ENCODE results near the gene POU2AF2.
"Not testable (repeated sequence)": the region's sequence is repeated elsewhere in the genome, so short reads cannot be mapped to it uniquely, and the experiment has no call there.

The POU2AF2 gene

DNA sequence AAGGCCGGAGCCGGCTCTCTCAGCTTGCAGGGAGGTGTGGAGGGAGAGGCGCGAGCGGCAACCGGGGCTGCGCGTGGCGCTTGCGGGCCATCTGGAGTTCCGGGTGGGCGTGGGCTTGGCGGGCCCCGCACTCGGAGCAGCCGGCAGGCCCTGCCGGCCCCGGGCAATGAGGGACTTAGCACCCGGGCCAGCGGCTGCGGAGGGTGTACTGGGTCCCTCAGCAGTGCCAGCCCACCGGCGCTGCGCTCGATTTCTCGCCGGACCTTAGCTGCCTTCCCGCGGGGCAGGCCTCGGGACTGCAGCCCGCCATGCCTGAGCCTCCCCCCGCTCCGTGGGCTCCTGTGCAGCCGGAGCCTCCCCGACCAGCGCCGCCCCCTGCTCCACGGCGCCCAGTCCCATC lies 23.6 kb upstream of the POU2AF2 start:
- H3K27me3 ChIP-seq (ENCODE audit: control insufficient read depth in 5 of 5, insufficient read depth in 4 of 5, low read length in 5 of 5); H3K4me3 ChIP-seq (ENCODE audit: low read depth in 1 of 5, low read length in 5 of 5); H3K36me3 ChIP-seq (ENCODE audit: control insufficient read depth in 5 of 5, insufficient read depth in 5 of 5, low read length in 5 of 5); H3K9ac ChIP-seq (ENCODE audit: low read length in 5 of 5); H3K27ac ChIP-seq (ENCODE audit: low read depth, low read length); H3K9me3 ChIP-seq (ENCODE audit: control insufficient read depth in 5 of 5, low read length in 5 of 5); H3K4me1 ChIP-seq (ENCODE audit: control insufficient read depth in 5 of 5, insufficient read depth in 5 of 5, low read length in 5 of 5): not testable (repeated sequence)

DNA sequence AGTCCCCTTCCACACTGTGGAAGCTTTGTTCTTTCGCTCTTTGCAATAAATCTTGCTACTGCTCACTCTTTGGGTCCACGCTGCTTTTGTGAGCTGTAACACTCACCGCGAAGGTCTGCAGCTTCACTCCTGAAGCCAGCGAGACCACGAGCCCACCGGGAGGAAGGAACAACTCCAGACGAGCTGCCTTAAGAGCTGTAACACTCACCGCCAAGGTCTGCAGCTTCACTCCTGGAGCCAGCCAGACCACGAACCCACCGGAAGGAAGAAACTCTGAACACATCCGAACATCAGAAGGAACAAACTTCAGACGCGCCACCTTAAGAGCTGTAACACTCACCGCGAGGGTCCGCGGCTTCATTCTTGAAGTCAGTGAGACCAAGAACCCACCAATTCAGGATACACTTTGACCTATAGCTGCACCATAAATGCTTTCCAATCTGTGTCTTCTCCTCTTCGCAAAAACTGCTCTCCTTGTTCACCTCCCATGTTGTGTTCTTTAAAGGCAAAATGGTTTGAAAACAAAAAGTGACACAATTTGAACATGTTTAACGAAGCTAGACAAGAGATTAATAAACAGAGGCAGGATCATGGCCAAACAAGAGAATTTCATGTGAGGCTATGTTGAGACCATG lies 22.6 kb upstream of the POU2AF2 start:
- H3K9ac ChIP-seq (ENCODE audit: low read length in 5 of 5); H3K36me3 ChIP-seq (ENCODE audit: control insufficient read depth in 5 of 5, insufficient read depth in 5 of 5, low read length in 5 of 5); H3K4me1 ChIP-seq (ENCODE audit: control insufficient read depth in 5 of 5, insufficient read depth in 5 of 5, low read length in 5 of 5); H3K9me3 ChIP-seq (ENCODE audit: control insufficient read depth in 5 of 5, low read length in 5 of 5); H3K4me3 ChIP-seq (ENCODE audit: low read depth in 1 of 5, low read length in 5 of 5); H3K27me3 ChIP-seq (ENCODE audit: control insufficient read depth in 5 of 5, insufficient read depth in 4 of 5, low read length in 5 of 5); H3K27ac ChIP-seq (ENCODE audit: low read depth, low read length): not testable (repeated sequence)

DNA sequence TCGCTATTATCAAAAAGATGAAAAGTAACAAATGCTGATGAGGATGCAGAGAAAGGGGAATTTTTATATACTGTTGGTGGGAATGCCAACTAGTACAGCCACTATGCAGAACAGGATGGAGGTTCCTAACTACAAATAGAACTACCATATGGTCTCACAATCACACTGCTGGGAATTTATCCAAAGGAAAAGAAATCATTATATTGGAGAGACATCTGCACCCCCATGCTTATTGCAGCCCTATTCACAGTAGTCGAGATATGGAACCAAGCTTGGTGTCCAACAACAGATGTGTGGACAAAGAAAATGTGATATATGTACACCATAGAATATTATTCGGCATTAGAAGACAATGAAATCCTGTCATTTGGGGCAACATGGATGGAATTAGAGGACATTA lies 19.6 kb upstream of the POU2AF2 start:
- Histone ChIP-seq H3K27me3 (ENCODE audit: control insufficient read depth in 5 of 5, insufficient read depth in 4 of 5, low read length in 5 of 5) (no peaks in the 10 kb centered on the region), H3K9me3 (ENCODE audit: control insufficient read depth in 5 of 5, low read length in 5 of 5) (peaks cover 0 to 3% (median 0%) of the 10 kb centered on the region in 5 donors), H3K4me1 (ENCODE audit: control insufficient read depth in 5 of 5, insufficient read depth in 5 of 5, low read length in 5 of 5) (peaks cover 0 to 9% (median 5%) of the 10 kb centered on the region in 5 donors), H3K9ac (ENCODE audit: low read length in 5 of 5) (no peak overlapping the region), H3K27ac (ENCODE audit: low read depth, low read length) (no peak overlapping the region), H3K4me3 (ENCODE audit: low read depth in 1 of 5, low read length in 5 of 5) (no peak overlapping the region), H3K36me3 (ENCODE audit: control insufficient read depth in 5 of 5, insufficient read depth in 5 of 5, low read length in 5 of 5) (no peaks in the 10 kb centered on the region)

DNA sequence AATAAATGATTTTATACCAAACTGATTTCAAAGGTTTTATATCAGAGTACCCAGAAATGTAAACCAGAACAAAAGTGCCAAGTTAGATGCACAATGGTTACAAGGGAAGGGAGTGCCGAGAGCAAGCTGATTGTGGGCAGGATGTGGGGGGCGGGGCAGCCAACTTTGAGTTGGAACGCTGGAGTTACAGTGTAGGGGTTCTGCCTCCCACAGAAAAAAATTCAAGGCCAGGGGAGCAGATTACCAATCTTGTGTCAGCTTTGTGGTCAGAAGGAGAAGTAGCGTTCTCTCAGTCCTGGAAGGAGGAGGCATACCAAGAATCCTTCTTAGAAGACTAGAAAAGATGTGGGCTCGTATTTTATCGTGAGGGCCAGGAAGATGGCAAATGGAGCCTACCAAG lies 15.9 kb upstream of the POU2AF2 start:
- Histone ChIP-seq H3K27me3 (ENCODE audit: control insufficient read depth in 5 of 5, insufficient read depth in 4 of 5, low read length in 5 of 5) (no peaks in the 10 kb centered on the region), H3K36me3 (ENCODE audit: control insufficient read depth in 5 of 5, insufficient read depth in 5 of 5, low read length in 5 of 5) (no peaks in the 10 kb centered on the region), H3K9ac (ENCODE audit: low read length in 5 of 5) (no peak overlapping the region), H3K27ac (ENCODE audit: low read depth, low read length) (no peak overlapping the region), H3K4me3 (ENCODE audit: low read depth in 1 of 5, low read length in 5 of 5) (no peak overlapping the region), H3K4me1 (ENCODE audit: control insufficient read depth in 5 of 5, insufficient read depth in 5 of 5, low read length in 5 of 5) (peaks cover 0 to 19% (median 13%) of the 10 kb centered on the region in 5 donors), H3K9me3 (ENCODE audit: control insufficient read depth in 5 of 5, low read length in 5 of 5) (peaks cover 0 to 3% (median 0%) of the 10 kb centered on the region in 5 donors)

DNA sequence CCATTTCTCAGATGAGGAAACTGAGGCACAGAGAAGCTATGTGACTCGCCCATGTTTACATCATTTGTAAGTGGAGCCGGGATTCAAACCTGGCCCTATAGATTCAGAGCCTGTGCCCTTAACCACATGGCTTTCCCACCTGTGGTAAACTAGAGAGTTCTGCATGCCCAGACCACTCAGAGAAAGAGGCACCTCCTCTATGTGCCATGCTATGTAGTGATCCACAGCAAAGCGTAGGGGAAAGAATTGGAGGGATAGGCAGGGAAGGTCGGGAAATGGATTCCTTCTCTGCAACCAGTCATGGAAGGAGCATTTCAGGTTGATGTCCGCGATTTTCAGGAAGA lies 15.4 kb upstream of the POU2AF2 start:
- Histone ChIP-seq H3K27me3 (ENCODE audit: control insufficient read depth in 5 of 5, insufficient read depth in 4 of 5, low read length in 5 of 5) (no peaks in the 10 kb centered on the region), H3K9me3 (ENCODE audit: control insufficient read depth in 5 of 5, low read length in 5 of 5) (peaks cover 0 to 2% (median 0%) of the 10 kb centered on the region in 5 donors), H3K27ac (ENCODE audit: low read depth, low read length) (peak overlapping the region; percentile 85), H3K9ac (ENCODE audit: low read length in 5 of 5) (peak overlapping the region in 2 of 5 donors; percentile 33 to 36), H3K4me3 (ENCODE audit: low read depth in 1 of 5, low read length in 5 of 5) (peak overlapping the region in 4 of 5 donors; percentile 55 to 82 (median 78)), H3K4me1 (ENCODE audit: control insufficient read depth in 5 of 5, insufficient read depth in 5 of 5, low read length in 5 of 5) (peaks cover 0 to 19% (median 13%) of the 10 kb centered on the region in 5 donors), H3K36me3 (ENCODE audit: control insufficient read depth in 5 of 5, insufficient read depth in 5 of 5, low read length in 5 of 5) (no peaks in the 10 kb centered on the region)

DNA sequence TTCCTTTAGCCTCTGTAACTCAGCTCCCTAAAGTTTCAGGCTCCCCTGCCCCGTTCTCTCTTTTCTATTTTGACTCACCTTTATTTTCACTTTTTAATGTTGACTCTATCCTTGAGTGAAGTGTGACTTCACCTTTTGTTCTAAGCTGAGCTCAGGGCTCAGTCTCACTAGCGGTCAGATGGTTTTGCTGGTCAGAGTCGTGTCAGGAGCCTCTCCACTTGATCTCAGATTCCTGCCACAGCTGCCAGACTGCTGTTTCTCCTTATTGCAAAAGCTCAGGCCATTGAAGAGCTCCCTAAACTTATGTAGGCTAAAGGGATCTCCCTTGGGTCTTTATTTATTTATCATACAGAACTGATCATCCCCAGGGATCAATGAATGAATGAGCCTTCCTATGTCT lies 13.7 kb upstream of the POU2AF2 start:
- H3K36me3 ChIP-seq (ENCODE audit: control insufficient read depth in 5 of 5, insufficient read depth in 5 of 5, low read length in 5 of 5), result no peaks in the 10 kb centered on the region
- H3K4me3 ChIP-seq (ENCODE audit: low read depth in 1 of 5, low read length in 5 of 5), result no peak overlapping the region
- H3K4me1 ChIP-seq (ENCODE audit: control insufficient read depth in 5 of 5, insufficient read depth in 5 of 5, low read length in 5 of 5), result peaks cover 0 to 19% (median 13%) of the 10 kb centered on the region in 5 donors
- peak overlapping the region; percentile 85 for H3K27ac ChIP-seq (ENCODE audit: low read depth, low read length)
- peak overlapping the region in 1 of 5 donors; percentile 15 for H3K9ac ChIP-seq (ENCODE audit: low read length in 5 of 5)
- H3K9me3 ChIP-seq (ENCODE audit: control insufficient read depth in 5 of 5, low read length in 5 of 5), result no peaks in the 10 kb centered on the region
- H3K27me3 ChIP-seq (ENCODE audit: control insufficient read depth in 5 of 5, insufficient read depth in 4 of 5, low read length in 5 of 5), result no peaks in the 10 kb centered on the region

DNA sequence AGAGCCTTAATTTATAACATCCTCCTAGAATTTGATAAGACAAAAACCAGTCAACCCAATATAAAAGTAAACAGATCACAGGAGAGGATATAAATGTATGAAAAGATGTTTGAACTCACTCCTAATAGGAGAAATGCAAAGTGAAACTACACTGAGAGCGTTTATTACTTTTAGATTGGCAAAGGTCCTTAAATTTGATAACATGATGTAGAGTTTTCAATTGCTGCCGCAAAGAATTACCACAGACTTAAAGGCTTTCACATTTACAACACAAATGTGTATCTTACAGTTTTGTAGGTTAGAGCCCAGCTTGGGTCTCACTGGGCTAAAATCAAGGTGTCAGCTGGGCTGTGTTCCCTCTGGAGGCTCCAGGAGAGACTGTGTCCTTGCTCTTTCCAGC lies 9.1 kb upstream of the POU2AF2 start:
- Histone ChIP-seq H3K4me1 (ENCODE audit: control insufficient read depth in 5 of 5, insufficient read depth in 5 of 5, low read length in 5 of 5) (peaks cover 0 to 9% (median 3%) of the 10 kb centered on the region in 5 donors), H3K36me3 (ENCODE audit: control insufficient read depth in 5 of 5, insufficient read depth in 5 of 5, low read length in 5 of 5) (no peaks in the 10 kb centered on the region), H3K27me3 (ENCODE audit: control insufficient read depth in 5 of 5, insufficient read depth in 4 of 5, low read length in 5 of 5) (peaks cover 0 to under 1% (median 0%) of the 10 kb centered on the region in 5 donors), H3K4me3 (ENCODE audit: low read depth in 1 of 5, low read length in 5 of 5) (peak overlapping the region in 2 of 5 donors; percentile 4 to 43), H3K9me3 (ENCODE audit: control insufficient read depth in 5 of 5, low read length in 5 of 5) (no peaks in the 10 kb centered on the region), H3K27ac (ENCODE audit: low read depth, low read length) (no peak overlapping the region), H3K9ac (ENCODE audit: low read length in 5 of 5) (peak overlapping the region in 1 of 5 donors; percentile 32)

DNA sequence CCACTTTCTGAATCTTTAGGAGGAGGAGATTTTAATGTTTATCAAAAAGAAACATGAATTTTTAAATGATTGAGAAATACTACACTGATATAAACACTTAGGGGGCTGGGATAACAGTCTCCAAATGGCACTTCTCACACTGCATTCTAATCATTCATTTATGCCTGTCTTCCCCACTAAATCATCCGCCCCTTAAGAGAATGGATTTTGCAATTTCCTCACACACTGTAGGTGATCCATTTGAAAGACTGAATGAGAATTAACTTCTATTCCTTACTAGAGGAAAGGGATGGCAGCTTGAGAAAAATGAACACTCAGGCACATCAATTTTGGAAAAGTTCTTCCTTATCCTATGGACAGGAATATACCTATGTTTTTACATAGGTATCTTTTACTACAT lies 7.6 kb upstream of the POU2AF2 start:
- H3K27ac ChIP-seq (ENCODE audit: low read depth, low read length), result no peak overlapping the region
- H3K36me3 ChIP-seq (ENCODE audit: control insufficient read depth in 5 of 5, insufficient read depth in 5 of 5, low read length in 5 of 5), result no peaks in the 10 kb centered on the region
- H3K9ac ChIP-seq (ENCODE audit: low read length in 5 of 5), result no peak overlapping the region
- H3K4me1 ChIP-seq (ENCODE audit: control insufficient read depth in 5 of 5, insufficient read depth in 5 of 5, low read length in 5 of 5), result no peaks in the 10 kb centered on the region
- H3K9me3 ChIP-seq (ENCODE audit: control insufficient read depth in 5 of 5, low read length in 5 of 5), result no peaks in the 10 kb centered on the region
- no peak overlapping the region for H3K4me3 ChIP-seq (ENCODE audit: low read depth in 1 of 5, low read length in 5 of 5)
- peaks cover 0 to 7% (median 0%) of the 10 kb centered on the region in 5 donors for H3K27me3 ChIP-seq (ENCODE audit: control insufficient read depth in 5 of 5, insufficient read depth in 4 of 5, low read length in 5 of 5)

DNA sequence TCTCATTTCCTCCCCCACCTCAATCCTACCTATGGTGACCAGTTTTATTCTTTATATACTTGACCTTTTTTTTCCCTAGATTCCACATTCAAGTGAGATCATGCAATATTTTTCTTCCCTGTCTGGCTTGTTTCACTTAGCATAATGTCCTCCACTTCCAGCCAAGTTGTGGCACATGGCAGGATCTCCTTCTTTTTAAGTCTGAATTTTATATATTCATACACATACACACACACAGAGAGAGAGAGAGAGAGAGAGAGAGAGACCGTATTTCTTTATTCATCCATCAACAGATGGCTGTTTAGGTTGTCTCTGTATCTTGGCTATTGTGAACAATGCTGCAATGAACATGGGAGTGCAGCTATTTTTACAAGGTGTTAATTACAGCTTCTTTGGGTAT lies 1.4 kb downstream of the POU2AF2 start:
- no peaks in the 10 kb centered on the region for H3K9me3 ChIP-seq (ENCODE audit: control insufficient read depth in 5 of 5, low read length in 5 of 5)
- H3K4me3 ChIP-seq (ENCODE audit: low read depth in 1 of 5, low read length in 5 of 5), result no peak overlapping the region
- H3K9ac ChIP-seq (ENCODE audit: low read length in 5 of 5), result no peak overlapping the region
- no peaks in the 10 kb centered on the region for H3K4me1 ChIP-seq (ENCODE audit: control insufficient read depth in 5 of 5, insufficient read depth in 5 of 5, low read length in 5 of 5)
- H3K27ac ChIP-seq (ENCODE audit: low read depth, low read length), result no peak overlapping the region
- peaks cover 0 to 3% (median under 1%) of the 10 kb centered on the region in 5 donors for H3K27me3 ChIP-seq (ENCODE audit: control insufficient read depth in 5 of 5, insufficient read depth in 4 of 5, low read length in 5 of 5)
- no peaks in the 10 kb centered on the region for H3K36me3 ChIP-seq (ENCODE audit: control insufficient read depth in 5 of 5, insufficient read depth in 5 of 5, low read length in 5 of 5)

DNA sequence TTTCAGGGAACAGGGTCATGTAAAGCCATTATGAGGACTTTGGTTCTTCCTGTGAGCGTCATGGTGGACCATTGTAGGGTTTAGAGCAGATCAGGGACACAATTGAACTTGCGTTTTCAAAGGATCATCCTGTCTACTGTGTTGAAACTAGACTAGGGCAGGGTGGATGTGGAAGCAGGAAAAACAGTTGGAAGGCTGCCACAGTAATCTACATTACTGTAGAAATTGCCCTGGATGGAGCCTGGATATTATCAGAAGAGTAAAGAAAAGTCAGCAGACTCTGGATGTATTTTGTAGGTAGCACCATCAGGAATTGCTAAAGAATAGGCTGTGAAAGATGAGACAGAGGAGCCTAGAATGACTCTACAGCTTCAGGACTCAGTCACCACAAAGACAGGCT lies 5.4 kb downstream of the POU2AF2 start:
- Histone ChIP-seq H3K4me3 (ENCODE audit: low read depth in 1 of 5, low read length in 5 of 5) (no peak overlapping the region), H3K36me3 (ENCODE audit: control insufficient read depth in 5 of 5, insufficient read depth in 5 of 5, low read length in 5 of 5) (no peaks in the 10 kb centered on the region), H3K27me3 (ENCODE audit: control insufficient read depth in 5 of 5, insufficient read depth in 4 of 5, low read length in 5 of 5) (peaks cover 0 to 3% (median 0%) of the 10 kb centered on the region in 5 donors), H3K9me3 (ENCODE audit: control insufficient read depth in 5 of 5, low read length in 5 of 5) (no peaks in the 10 kb centered on the region), H3K27ac (ENCODE audit: low read depth, low read length) (no peak overlapping the region), H3K9ac (ENCODE audit: low read length in 5 of 5) (no peak overlapping the region), H3K4me1 (ENCODE audit: control insufficient read depth in 5 of 5, insufficient read depth in 5 of 5, low read length in 5 of 5) (no peaks in the 10 kb centered on the region)

Measured in subcutaneous abdominal adipose tissue (tissue), 5 donors.